Left ventricle myocardium superior (tissue), 1 donor: ENCODE data around the gene OCA2. TPM values are rescaled to one million over a fixed set of nuclear protein-coding genes. Genes with fewer than 3 reads are reported as not detected.
A peak's percentile ranks its signal among the peaks of the same experiment; 100 is the strongest.
"Not testable (repeated sequence)": the region's sequence is repeated elsewhere in the genome, so short reads cannot be mapped to it uniquely, and the experiment has no call there.

Experiments
- ATAC-seq: fragments of 200-7000 bp; cut with Tn5 transposase; one replicate; pipeline ENCODE4 v1.9.1; 2020; ENCODE audit warnings: mild to moderate bottlenecking, moderate library complexity
- DNase-seq: peaks from one replicate; pipeline ENCODE4 v3.0.0-alpha.2; 2020
- intact Hi-C: fragments of 100-400 bp; cut with micrococcal nuclease; formaldehyde crosslinking; loops from one replicate; pipeline ENCODE4 v1.11.0; 2022
- long read RNA-seq: library from polyadenylated mRNA; unstranded; transcript quantifications from one replicate; pipeline ENCODE4 v2.0.0, GENCODE V29; 2021
- total RNA-seq: library from RNA; stranded (reverse); fragmentation: NEBNext Ultra II Directional; extraction: Animal tissue kit (Norgen Biotek cat#: 25700); gene quantifications from one replicate; pipeline ENCODE4 v1.2.1, GENCODE V29; 2021
- donor health status: DM: no; HTN: yes; CAD: no; lungs with severe emphysema.

Gene OCA2
- total RNA-seq = 0.15 TPM
- long read RNA-seq, partial matches to known transcripts = 0 of 1 reads
- long read RNA-seq, other reads (novel, unspliced or antisense) = 1 of 1 reads

DNA sequence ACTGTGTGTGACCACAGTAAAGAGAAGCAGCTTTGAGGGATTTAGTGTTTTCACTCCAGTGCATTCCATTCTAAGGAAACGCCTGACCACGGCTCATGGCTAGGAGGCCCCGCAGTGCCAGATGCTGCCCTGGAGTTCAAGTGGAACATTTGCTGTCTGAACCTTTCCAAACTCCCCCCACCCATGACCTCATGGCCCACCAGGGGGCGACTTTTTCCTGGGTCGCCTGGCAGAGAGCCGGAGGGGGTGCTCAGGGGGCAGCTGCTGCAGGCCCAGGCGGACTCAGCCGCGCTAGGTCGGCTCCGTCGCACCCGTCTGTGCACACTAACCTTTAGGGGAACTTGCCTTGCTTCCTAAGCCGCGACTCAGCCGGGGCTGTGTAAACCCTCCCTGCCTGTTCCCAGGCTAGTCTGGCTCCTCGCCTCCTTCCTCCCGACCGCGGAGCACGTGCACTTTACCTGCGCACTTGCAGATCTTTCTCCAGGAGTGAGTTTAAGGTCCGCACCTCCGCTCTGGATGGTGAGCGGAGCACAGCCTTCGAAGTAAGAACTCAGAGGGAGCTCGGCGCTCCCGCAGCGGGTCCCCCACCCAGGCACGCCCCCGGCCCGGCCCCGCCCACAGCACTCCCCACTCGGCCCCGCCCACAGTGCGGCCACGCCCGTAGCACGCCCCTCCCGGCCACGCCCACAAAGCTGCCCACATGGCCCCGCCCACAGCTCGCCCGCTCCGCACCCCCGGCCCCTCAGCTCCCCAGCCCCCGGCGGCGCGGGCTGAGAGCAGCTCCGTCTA is at the start of gene OCA2:
Gene OCA2 (minus strand): TSS at position 550 of the 789 bp plus-strand sequence. CDS start 17,441 bp downstream, outside the sequence.
- DNase-seq = peak; percentile 73
- intact Hi-C loops = no loop called here
- peak; percentile 37 for ATAC-seq

- DNase-seq (no peak), ATAC-seq (no peak)
- intact Hi-C loops = no loop called here
Measured at GRCh38 chr15:28147801-28148200, 48.7 kb upstream of the OCA2 start.

- intact Hi-C loops, DNase-seq, ATAC-seq: not testable (repeated sequence)
Measured at GRCh38 chr15:28145419-28145818, 46.3 kb upstream of the OCA2 start.

GRCh38 chr15:28140062-28140461 is 40.9 kb upstream of the OCA2 start:
- DNase-seq (no peak), ATAC-seq (no peak)
- intact Hi-C loops = no loop called here

DNA sequence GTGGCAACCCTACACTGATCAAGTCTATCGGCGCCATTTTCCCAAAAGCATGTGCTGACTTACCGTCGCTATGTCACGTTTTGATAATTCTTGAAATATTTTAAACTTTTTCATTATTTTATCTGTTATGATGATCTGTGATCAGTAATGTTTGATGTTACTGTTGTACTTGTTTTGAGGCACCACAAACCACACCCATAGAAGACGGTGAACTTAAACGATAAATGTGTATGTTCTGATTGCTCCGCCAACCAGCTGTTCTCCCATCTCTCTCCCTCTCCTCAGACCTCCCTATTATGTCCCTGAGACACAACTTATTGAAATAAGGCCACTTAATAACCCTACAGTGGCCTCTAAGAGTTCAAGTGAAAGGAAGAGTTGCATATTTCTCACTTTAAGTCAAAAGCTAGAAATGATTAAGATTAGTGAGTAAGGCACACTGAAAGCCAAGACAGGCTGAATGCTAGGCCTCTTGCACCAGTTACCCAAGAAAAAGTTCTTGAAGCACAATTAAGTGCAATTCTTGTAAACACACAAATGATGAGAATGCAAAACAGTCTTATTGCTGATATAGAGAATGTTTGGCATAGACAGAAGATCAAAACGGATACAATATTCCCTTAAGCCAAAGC is 38.4 kb upstream of the OCA2 start:
- ATAC-seq, DNase-seq, intact Hi-C loops: not testable (repeated sequence)

GRCh38 chr15:28136236-28136904 is 37.3 kb upstream of the OCA2 start:
- DNase-seq, intact Hi-C loops, ATAC-seq: not testable (repeated sequence)

GRCh38 chr15:28133281-28133680 is 34.2 kb upstream of the OCA2 start:
- ATAC-seq (no peak), DNase-seq (no peak)
- intact Hi-C loops = no loop called here

- DNase-seq (no peak), ATAC-seq (no peak)
- intact Hi-C loops = no loop called here
Measured at GRCh38 chr15:28132524-28133275, 33.6 kb upstream of the OCA2 start.

GRCh38 chr15:28131946-28132345 is 32.8 kb upstream of the OCA2 start:
- intact Hi-C loops = no loop called here
- ATAC-seq (no peak), DNase-seq (no peak)

DNA sequence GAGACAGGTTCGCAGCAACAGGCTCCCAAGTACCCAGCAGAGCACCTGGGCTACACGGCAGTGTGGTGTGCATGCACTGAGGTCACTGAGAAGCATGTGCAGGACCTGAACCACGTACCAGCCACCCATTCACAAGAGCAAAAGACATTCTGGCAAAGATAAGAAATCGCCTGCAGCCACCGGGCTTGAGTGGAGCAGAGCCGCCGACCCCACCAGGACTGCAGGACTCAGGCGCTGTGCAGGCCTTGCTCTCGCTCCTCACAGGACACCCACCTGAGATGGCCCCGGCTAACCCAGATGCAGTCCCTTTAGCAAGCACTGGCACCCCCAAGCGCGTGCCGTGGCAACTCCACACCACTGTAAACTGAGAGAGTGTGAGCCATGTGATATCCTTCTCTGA is 32.3 kb upstream of the OCA2 start:
- no peak for DNase-seq

DNA sequence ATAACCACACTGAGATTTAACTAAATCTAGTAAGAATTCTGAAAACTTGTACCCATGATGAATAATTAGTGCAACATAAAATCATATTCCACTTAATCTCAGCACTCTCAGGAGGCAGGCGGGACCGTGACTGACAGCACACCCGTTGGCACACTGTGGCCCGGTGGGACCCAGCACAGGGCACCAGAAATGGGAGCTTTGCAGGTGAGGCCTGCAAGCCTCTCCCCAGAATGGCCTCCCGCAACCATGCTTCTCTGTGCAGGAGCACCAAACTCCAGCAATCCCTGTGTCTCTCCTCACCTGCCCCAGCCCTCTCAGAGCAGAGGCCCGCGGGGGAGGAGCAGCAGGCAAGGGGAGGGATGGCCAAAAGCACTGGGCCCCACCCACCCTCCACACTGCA is 31.5 kb upstream of the OCA2 start:
- ATAC-seq = no peak
- intact Hi-C loops = no loop called here
- DNase-seq = no peak

More for the DNA sequence above, 32.3 kb upstream of the OCA2 start:
- intact Hi-C loops = no loop called here
- no peak for ATAC-seq

DNA sequence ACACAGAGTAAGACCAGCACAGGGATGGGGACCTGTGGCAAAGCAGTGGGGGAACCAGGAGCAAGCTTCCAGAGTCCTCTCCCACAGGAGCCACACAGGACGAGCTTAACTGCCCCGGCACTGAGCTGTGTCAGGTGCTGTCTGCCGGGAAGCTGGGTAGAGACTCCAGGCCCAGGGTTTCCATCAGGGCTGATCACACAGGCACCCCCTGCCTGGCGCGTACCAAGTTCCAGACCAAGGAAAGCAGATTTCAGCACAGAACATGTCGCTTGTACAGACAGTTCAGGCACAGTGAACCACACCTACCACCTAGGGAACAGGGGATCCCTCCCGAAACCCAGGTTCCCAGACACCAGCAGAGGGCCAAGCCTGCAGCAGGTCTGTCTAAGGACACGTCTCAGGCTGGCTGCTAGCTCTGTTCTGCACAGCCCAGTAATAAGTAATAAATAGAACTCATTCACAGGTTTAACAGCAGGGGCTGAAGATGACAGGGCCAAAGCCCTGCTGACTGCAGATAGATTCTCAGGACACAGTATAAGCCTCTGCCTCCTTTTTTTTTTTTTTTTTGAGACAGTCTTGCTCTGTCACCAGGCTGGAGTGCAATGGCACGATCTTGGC is 30.2 kb upstream of the OCA2 start:
- intact Hi-C loops = no loop called here
- ATAC-seq (peak; percentile 69), DNase-seq (no peak)

- ATAC-seq (peak; percentile 91), DNase-seq (peak; percentile 80)
- intact Hi-C loops = no loop called here
Measured at GRCh38 chr15:28128031-28128430, 28.9 kb upstream of the OCA2 start.

DNA sequence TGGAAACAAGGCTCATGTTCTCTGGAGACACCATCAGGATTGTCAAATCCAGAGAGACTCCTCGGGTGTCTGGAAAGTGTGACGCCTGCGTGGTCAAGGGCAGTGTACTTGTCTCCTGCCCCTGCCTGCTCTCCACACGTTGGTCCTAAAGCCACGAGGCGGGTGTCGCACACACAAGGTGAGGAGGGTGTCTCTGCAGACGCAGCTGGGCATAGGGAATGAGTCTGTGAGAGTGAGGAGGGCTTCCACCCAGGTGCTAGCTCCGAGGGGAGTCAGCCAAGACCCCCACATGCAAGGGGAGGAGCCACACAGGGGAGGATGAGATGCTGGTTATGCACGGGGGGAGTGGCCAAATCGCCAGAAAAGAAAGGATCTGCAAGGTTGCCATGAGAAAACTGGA is 27.9 kb upstream of the OCA2 start:
- intact Hi-C loops = no loop called here
- no peak for ATAC-seq
- no peak for DNase-seq

DNA sequence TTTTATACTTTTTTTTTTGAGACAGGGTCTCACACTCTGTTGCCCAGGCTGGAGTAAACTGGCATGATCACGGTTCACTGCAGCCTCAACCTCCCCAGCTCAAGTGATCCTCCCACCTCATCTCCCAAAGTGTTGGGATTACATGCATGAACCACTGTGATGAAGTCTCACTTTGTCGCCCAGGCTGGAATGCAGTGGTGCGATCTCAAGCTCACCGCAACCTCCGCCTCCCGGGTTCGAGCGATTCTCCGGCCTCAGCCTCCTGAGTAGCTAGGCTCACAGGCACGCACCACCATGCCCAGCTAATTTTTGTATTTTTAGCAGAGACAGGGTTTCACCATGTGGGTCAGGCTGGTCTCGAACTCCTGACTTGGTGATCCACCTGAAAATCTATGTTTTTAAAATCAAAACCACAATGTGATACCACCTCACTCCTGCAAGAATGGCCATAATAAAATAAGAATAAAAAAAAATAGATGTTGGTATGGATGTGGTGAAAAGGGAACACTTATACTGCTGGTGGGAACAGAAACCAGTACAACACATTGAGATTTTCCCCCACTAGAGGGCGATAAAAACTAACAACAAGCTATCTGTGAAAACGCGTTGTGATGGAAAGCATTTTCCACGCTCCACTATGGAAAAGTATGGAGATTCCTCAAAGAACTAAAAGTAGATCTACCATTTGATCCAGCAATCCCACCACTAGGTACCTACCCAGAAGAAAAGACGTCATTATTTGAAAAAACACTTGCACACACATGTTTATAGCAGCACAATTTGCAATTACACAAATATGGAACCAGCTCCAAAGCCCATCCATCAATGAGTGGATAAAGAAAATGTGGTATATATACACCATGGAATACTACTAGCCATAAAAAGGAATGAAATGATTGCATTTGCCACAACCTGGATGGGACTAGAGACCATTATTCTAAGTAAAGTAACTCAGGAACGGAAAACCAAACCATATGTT is 26.8 kb upstream of the OCA2 start:
- intact Hi-C loops = no loop called here
- ATAC-seq (no peak), DNase-seq (no peak)

DNA sequence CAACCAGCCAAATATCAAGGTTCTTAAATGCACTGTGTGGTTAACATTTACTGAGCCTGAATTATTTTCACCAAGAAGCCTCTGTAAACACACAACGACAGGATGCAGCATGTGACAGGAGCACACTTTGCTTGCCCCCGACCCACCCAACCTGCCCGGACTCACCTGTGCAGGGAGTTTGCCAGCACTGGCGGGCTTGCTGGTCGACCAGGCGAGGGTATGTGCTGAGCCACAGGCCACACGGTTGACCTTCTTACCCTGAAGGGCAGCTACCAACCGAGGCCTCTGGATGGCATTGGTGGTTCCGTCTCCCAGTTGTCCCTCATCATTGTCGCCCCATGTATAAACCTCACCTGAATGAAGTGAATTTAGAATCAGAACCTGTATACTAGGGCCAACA is 25.7 kb upstream of the OCA2 start:
- DNase-seq (no peak), ATAC-seq (no peak)
- intact Hi-C loops = no loop called here

DNA sequence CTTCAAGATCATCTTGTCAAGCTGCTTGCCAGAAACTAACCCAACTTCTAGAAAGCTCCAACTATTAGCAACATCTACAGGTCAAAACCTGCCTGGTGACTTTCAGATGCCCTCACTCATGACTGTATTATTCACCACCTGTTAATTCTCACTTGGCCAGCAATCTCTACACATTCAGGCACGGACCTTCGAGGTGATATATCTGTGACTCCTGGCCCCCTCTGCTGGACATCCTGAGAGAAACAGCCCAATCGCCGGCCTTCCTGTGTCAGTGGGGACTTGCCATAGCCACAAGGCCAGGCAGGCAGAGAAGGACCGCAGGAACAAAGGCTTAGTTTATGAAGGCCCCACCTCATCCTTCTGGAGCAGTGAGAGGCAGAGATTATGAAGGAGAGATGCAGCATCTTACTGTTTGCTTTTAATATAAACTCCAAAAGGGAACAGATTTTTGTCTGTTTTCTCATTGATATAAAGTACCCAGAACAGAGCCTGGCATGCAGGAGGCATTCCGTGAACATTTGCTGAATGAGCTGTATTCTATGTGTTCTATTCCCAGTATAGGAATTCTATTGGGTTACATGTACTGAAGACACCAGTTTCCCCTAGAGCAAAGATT is 24.4 kb upstream of the OCA2 start:
- intact Hi-C loops = no loop called here
- peak; percentile 58 for ATAC-seq
- peak; percentile 67 for DNase-seq
